ENCODE measurements around the gene SRBD1. TPM values are rescaled to one million over a fixed set of nuclear protein-coding genes. Genes with fewer than 3 reads are reported as not detected.

Gene SRBD1
- total and polyA plus RNA-seq, 2 experiments from 2014 or later: 27.4 to 46.3 TPM

- TF ChIP-seq ZNF331 (CRISPR knock-in tag; IDR thresholded peaks at IDR 0.05; ENCODE audit: low read depth): no peak
These were observed at the start of gene SRBD1 (continued) for GRCh38 chr2:45611020-45611859.

GRCh38 chr2:45654250-45654649, 43.2 kb upstream of the SRBD1 start:
- Mint-ChIP-seq H3K27ac (no peak overlapping the region), H3K4me1 (peaks cover 14% of the 10 kb centered on the region), H3K9me3 (no peaks in the 10 kb centered on the region; the same call in 2 of the 3 replicates), H3K27me3 (ENCODE audit: insufficient read depth, low read depth, poor library complexity) (peaks cover 41% of the 10 kb centered on the region), H3K4me3 (no peak overlapping the region), H3K36me3 (ENCODE audit: low read depth) (peaks cover 2% of the 10 kb centered on the region; the same call in 1 of the 3 replicates)
- Histone ChIP-seq H3K36me3 (ENCODE audit: insufficient read depth) (no peaks in the 10 kb centered on the region), H3K4me3 (no peak overlapping the region), H3K27ac (ENCODE audit: low read depth) (no peak overlapping the region), H3K4me2 (no peak overlapping the region), H4K20me1 (replicated peaks; ENCODE audit: insufficient read depth) (no peaks in the 10 kb centered on the region), H3F3A (replicated peaks; ENCODE audit: low read depth) (0 out of 2 replicates have a peak, but pooled peaks cover 2% of the 10 kb centered on the region), H3K4me1 (ENCODE audit: insufficient read depth) (peaks cover 11% of the 10 kb centered on the region), H3K9me2 (ENCODE audit: insufficient read depth) (no peaks in the 10 kb centered on the region), H2AFZ (no peak overlapping the region), H3K79me2 (replicated peaks; ENCODE audit: insufficient read depth) (no peaks in the 10 kb centered on the region), H3K27me3 (ENCODE audit: insufficient read depth) (peaks cover 53% of the 10 kb centered on the region)
- no peak for DNase-seq (ENCODE audit: low spot score)
- ATAC-seq: no peak
- TF ChIP-seq POLR2AphosphoS5 (IDR thresholded peaks at IDR 0.05; ENCODE audit: low read depth) (no peak), NANOG (IDR thresholded peaks at IDR 0.05; ENCODE audit: borderline replicate concordance) (no peak)

GRCh38 chr2:45653122-45653913, 42.3 kb upstream of the SRBD1 start:
- Histone ChIP-seq H3F3A (replicated peaks; ENCODE audit: low read depth) (0 out of 2 replicates have a peak, but pooled peaks cover 2% of the 10 kb centered on the region), H2AFZ (no peak overlapping the region), H3K4me3 (peak overlapping the region; percentile 84), H3K79me2 (replicated peaks; ENCODE audit: insufficient read depth) (no peaks in the 10 kb centered on the region), H3K9me2 (ENCODE audit: insufficient read depth) (no peaks in the 10 kb centered on the region), H3K4me2 (peak overlapping the region; percentile 93), H3K27me3 (ENCODE audit: insufficient read depth) (peaks cover 63% of the 10 kb centered on the region), H3K36me3 (ENCODE audit: insufficient read depth) (no peaks in the 10 kb centered on the region), H3K27ac (ENCODE audit: low read depth) (no peak overlapping the region), H4K20me1 (replicated peaks; ENCODE audit: insufficient read depth) (no peaks in the 10 kb centered on the region), H3K4me1 (ENCODE audit: insufficient read depth) (peaks cover 13% of the 10 kb centered on the region)
- Mint-ChIP-seq H3K27me3 (ENCODE audit: insufficient read depth, low read depth, poor library complexity) (peaks cover 49% of the 10 kb centered on the region), H3K27ac (no peak overlapping the region), H3K4me3 (peak overlapping the region; percentile 73; the same call in 2 of the 3 replicates), H3K9me3 (no peaks in the 10 kb centered on the region; the same call in 2 of the 3 replicates), H3K36me3 (ENCODE audit: low read depth) (peaks cover 2% of the 10 kb centered on the region; the same call in 1 of the 3 replicates), H3K4me1 (peaks cover 15% of the 10 kb centered on the region)
- ATAC-seq (no peak), DNase-seq (ENCODE audit: low spot score) (no peak)
- no peak for TF ChIP-seq EZH2phosphoT487 (IDR thresholded peaks at IDR 0.05; ENCODE audit: unreplicated experiment)
- TF ChIP-seq EZH2 (IDR thresholded peaks at IDR 0.05; ENCODE audit: low read depth, unreplicated experiment): no peak
- TF ChIP-seq NANOG (IDR thresholded peaks at IDR 0.05; ENCODE audit: borderline replicate concordance): no peak
- no peak for TF ChIP-seq CREB1 (CRISPR knock-in tag; IDR thresholded peaks at IDR 0.05; ENCODE audit: low read depth)
- no peak for TF ChIP-seq REST (IDR thresholded peaks at IDR 0.05; ENCODE audit: unreplicated experiment)
- no peak for TF ChIP-seq CTCF (conservative IDR thresholded peaks at IDR 0.05; ENCODE audit: low read depth in 2 of 2)
- TF ChIP-seq ZNF331 (CRISPR knock-in tag; IDR thresholded peaks at IDR 0.05; ENCODE audit: low read depth): no peak
- no peak for TF ChIP-seq STAT1 (IDR thresholded peaks at IDR 0.05; ENCODE audit: unreplicated experiment)
- TF ChIP-seq JUNB (IDR thresholded peaks at IDR 0.05; ENCODE audit: unreplicated experiment): no peak
- no peak for TF ChIP-seq ETS1 (IDR thresholded peaks at IDR 0.05)
